SU-DHL-6 (cell line): ENCODE results near the gene KRT9.
"Not testable (repeated sequence)": the region's sequence is repeated elsewhere in the genome, so short reads cannot be mapped to it uniquely, and the experiment has no call there.

ENCODE experiments used
- H2AFZ ChIP-seq: fragments of 200-600 bp; sonication (generic); 2 replicates; pipeline ENCODE4 v1.6.1; 2014; ENCODE audit warnings: low read depth, mild to moderate bottlenecking, moderate library complexity, mixed read lengths, antibody characterized with exemption, low read length; ENCODE audit not compliant: severe bottlenecking
- H3F3A ChIP-seq: fragments of 200-600 bp; shearing (Covaris generic); 2 replicates; pipeline ENCODE4 v1.6.0; 2016; ENCODE audit warnings: antibody characterized with exemption, mild to moderate bottlenecking; ENCODE audit not compliant: insufficient read depth
- H3K27ac ChIP-seq: fragments of 200-600 bp; sonication (generic); 2 replicates; pipeline ENCODE4 v1.5.1; 2016; ENCODE audit warnings: low read depth, mild to moderate bottlenecking, low read length, moderate library complexity, mixed read lengths
- H3K27me3 ChIP-seq: fragments of 200-600 bp; sonication (generic), shearing (Covaris generic); 2 replicates; pipeline ENCODE4 v1.6.0; 2014; ENCODE audit warnings: mild to moderate bottlenecking, low read length
- H3K36me3 ChIP-seq: fragments of 200-600 bp; sonication (generic); 2 replicates; pipeline ENCODE4 v1.6.1; 2014; ENCODE audit warnings: mild to moderate bottlenecking, low read length, mixed read lengths
- H3K4me2 ChIP-seq: fragments of 300-600, 200-600 bp; shearing (Covaris generic), sonication (generic); 2 replicates; pipeline ENCODE4 v1.6.0; 2014; ENCODE audit warnings: low read length, low read depth, mild to moderate bottlenecking; ENCODE audit not compliant: poor library complexity, severe bottlenecking
- H3K4me3 ChIP-seq: fragments of 200-600 bp; sonication (generic); 2 replicates; pipeline ENCODE4 v1.5.1; 2014; ENCODE audit warnings: antibody characterized with exemption, low read length, mild to moderate bottlenecking, mixed read lengths; ENCODE audit not compliant: insufficient read depth, poor library complexity, severe bottlenecking
- H3K79me2 ChIP-seq: fragments of 200-600 bp; sonication (generic); 2 replicates; pipeline ENCODE4 v1.6.1; 2014; ENCODE audit warnings: mild to moderate bottlenecking, low read length, moderate library complexity; ENCODE audit not compliant: insufficient read depth
- H3K9ac ChIP-seq: fragments of 200-600 bp; sonication (generic); 2 replicates; pipeline ENCODE4 v1.7.0; 2014; ENCODE audit warnings: mild to moderate bottlenecking, low read length
- H3K9me2 ChIP-seq: fragments of 200-600 bp; sonication (generic); replicated peaks from 2 replicates; pipeline ENCODE4 v1.6.1; 2014; ENCODE audit warnings: low read length; ENCODE audit not compliant: insufficient read depth
- H3K9me3 ChIP-seq: fragments of 200-600 bp; sonication (generic); 2 replicates; pipeline ENCODE4 v1.6.1; 2014; ENCODE audit warnings: low read length, mixed read lengths; ENCODE audit not compliant: insufficient read depth
- H4K20me1 ChIP-seq: fragments of 200-600 bp; sonication (generic); 2 replicates; pipeline ENCODE4 v1.6.1; 2014; ENCODE audit warnings: low read depth, mild to moderate bottlenecking, antibody characterized with exemption, low read length, moderate library complexity, mixed read lengths
- CTCF ChIP-seq: fragments of 200-600 bp; sonication (generic); IDR thresholded peaks from one replicate; pipeline ENCODE4 v1.5.1; 2017; ENCODE audit warnings: antibody characterized with exemption, mild to moderate bottlenecking, low read length, moderate library complexity; ENCODE audit not compliant: insufficient read depth, poor library complexity, severe bottlenecking
- EZH2phosphoT487 ChIP-seq: fragments of 200-600 bp; sonication (generic), shearing (Covaris generic); conservative IDR thresholded peaks from 2 replicates; pipeline ENCODE4 v1.6.1; 2018; ENCODE audit warnings: mild to moderate bottlenecking, antibody characterized with exemption, low read length, moderate library complexity, mixed read lengths

KRT9 gene

GRCh38 chr17:41617136-41617535 is 45.3 kb upstream of the KRT9 start:
- H3K9me2 ChIP-seq = no peaks in the 10 kb centered on the region
- no peak overlapping the region for H3K4me3 ChIP-seq
- no peak overlapping the region for H3K4me2 ChIP-seq
- H3K36me3 ChIP-seq = no peaks in the 10 kb centered on the region
- no peaks in the 10 kb centered on the region for H4K20me1 ChIP-seq
- H3K27me3 ChIP-seq = no peaks in the 10 kb centered on the region
- no peaks in the 10 kb centered on the region for H3K9me3 ChIP-seq
- no peaks in the 10 kb centered on the region for H3F3A ChIP-seq
- TF ChIP-seq CTCF (no peak), EZH2phosphoT487 (no peak)
- no peaks in the 10 kb centered on the region for H3K79me2 ChIP-seq
- H3K27ac ChIP-seq = no peak overlapping the region
- H3K9ac ChIP-seq = no peak overlapping the region
- H2AFZ ChIP-seq = no peak overlapping the region

GRCh38 chr17:41616486-41616885 is 44.6 kb upstream of the KRT9 start:
- H3K4me2 ChIP-seq, H3K79me2 ChIP-seq, H3K36me3 ChIP-seq, H3K27ac ChIP-seq, H4K20me1 ChIP-seq, H3K27me3 ChIP-seq, H2AFZ ChIP-seq, H3K9ac ChIP-seq, H3K9me3 ChIP-seq, H3K4me3 ChIP-seq, H3F3A ChIP-seq, H3K9me2 ChIP-seq: not testable (repeated sequence)

GRCh38 chr17:41615454-41615853 is 43.6 kb upstream of the KRT9 start:
- Histone ChIP-seq H3K4me3 (no peak overlapping the region), H3F3A (no peaks in the 10 kb centered on the region), H2AFZ (no peak overlapping the region), H3K4me2 (no peak overlapping the region), H3K27ac (no peak overlapping the region), H3K9ac (no peak overlapping the region), H3K27me3 (no peaks in the 10 kb centered on the region), H4K20me1 (no peaks in the 10 kb centered on the region), H3K36me3 (no peaks in the 10 kb centered on the region), H3K9me2 (no peaks in the 10 kb centered on the region), H3K9me3 (no peaks in the 10 kb centered on the region), H3K79me2 (no peaks in the 10 kb centered on the region)
- TF ChIP-seq CTCF (no peak), EZH2phosphoT487 (no peak)

- H3K27ac ChIP-seq, H3K9me3 ChIP-seq, H3K4me3 ChIP-seq, H3K79me2 ChIP-seq, H3K27me3 ChIP-seq, H3K36me3 ChIP-seq, H3F3A ChIP-seq, H3K9ac ChIP-seq, H4K20me1 ChIP-seq, H3K4me2 ChIP-seq, H3K9me2 ChIP-seq, H2AFZ ChIP-seq: not testable (repeated sequence)
These were observed 42.9 kb upstream of the KRT9 start for GRCh38 chr17:41614767-41615166.
